ENCODE measurements around the gene CEACAM8. TPM values are rescaled to one million over a fixed set of nuclear protein-coding genes. Genes with fewer than 3 reads are reported as not detected.
"Not testable (repeated sequence)": the region's sequence is repeated elsewhere in the genome, so short reads cannot be mapped to it uniquely, and the experiment has no call there.

CEACAM8 gene
- total RNA-seq, 1 donor, result not detected

GRCh38 chr19:42554046-42554575 is 40.6 kb downstream of the CEACAM8 start:
- H4K20me1 ChIP-seq (ENCODE audit: insufficient read depth, low read length), result peaks cover 11% of the 10 kb centered on the region
- H3K9me3 ChIP-seq (ENCODE audit: low read depth, low read length), result peaks cover 2% of the 10 kb centered on the region
- peaks cover 43% of the 10 kb centered on the region for H3K27me3 ChIP-seq (ENCODE audit: insufficient read depth, low read length)
- no peak overlapping the region for H3K27ac ChIP-seq (ENCODE audit: low read depth, low read length)
- TF ChIP-seq CTCF (IDR thresholded peaks at IDR 0.05; ENCODE audit: extremely low read depth, low read depth, low read length), result no peak
- DNase-seq (ENCODE audit: insufficient read length, low spot score, missing footprints), result peak; percentile 65
- H3K79me2 ChIP-seq (ENCODE audit: insufficient read depth, low read length), result no peaks in the 10 kb centered on the region
- H3K4me3 ChIP-seq (ENCODE audit: insufficient read depth, low read length), result no peak overlapping the region
- H3K4me1 ChIP-seq (ENCODE audit: insufficient read depth, low read length), result no peaks in the 10 kb centered on the region
- H2AFZ ChIP-seq (ENCODE audit: low read length), result no peak overlapping the region
- H3K4me2 ChIP-seq (ENCODE audit: insufficient read depth, low read length), result no peak overlapping the region
- no peaks in the 10 kb centered on the region for H3K36me3 ChIP-seq (ENCODE audit: insufficient read depth, low read length)

- Histone ChIP-seq H3K27ac (ENCODE audit: low read depth, low read length) (no peak overlapping the region), H3K9me3 (ENCODE audit: low read depth, low read length) (peaks cover 2% of the 10 kb centered on the region), H2AFZ (ENCODE audit: low read length) (no peak overlapping the region), H4K20me1 (ENCODE audit: insufficient read depth, low read length) (peaks cover 11% of the 10 kb centered on the region), H3K27me3 (ENCODE audit: insufficient read depth, low read length) (peaks cover 40% of the 10 kb centered on the region), H3K4me1 (ENCODE audit: insufficient read depth, low read length) (no peaks in the 10 kb centered on the region), H3K36me3 (ENCODE audit: insufficient read depth, low read length) (no peaks in the 10 kb centered on the region), H3K4me2 (ENCODE audit: insufficient read depth, low read length) (no peak overlapping the region), H3K4me3 (ENCODE audit: insufficient read depth, low read length) (no peak overlapping the region), H3K79me2 (ENCODE audit: insufficient read depth, low read length) (no peaks in the 10 kb centered on the region)
- no peak for TF ChIP-seq CTCF (IDR thresholded peaks at IDR 0.05; ENCODE audit: extremely low read depth, low read depth, low read length)
- peak; percentile 82 for DNase-seq (ENCODE audit: insufficient read length, low spot score, missing footprints)
These were observed 41.3 kb downstream of the CEACAM8 start for GRCh38 chr19:42553292-42554045.

GRCh38 chr19:42552086-42553065 is 42.3 kb downstream of the CEACAM8 start:
- no peak for TF ChIP-seq CTCF (IDR thresholded peaks at IDR 0.05; ENCODE audit: extremely low read depth, low read depth, low read length)
- H3K27me3 ChIP-seq (ENCODE audit: insufficient read depth, low read length), result peaks cover 37% of the 10 kb centered on the region
- peaks cover 2% of the 10 kb centered on the region for H3K9me3 ChIP-seq (ENCODE audit: low read depth, low read length)
- no peak overlapping the region for H3K4me3 ChIP-seq (ENCODE audit: insufficient read depth, low read length)
- H3K79me2 ChIP-seq (ENCODE audit: insufficient read depth, low read length), result no peaks in the 10 kb centered on the region
- no peaks in the 10 kb centered on the region for H3K4me1 ChIP-seq (ENCODE audit: insufficient read depth, low read length)
- H3K4me2 ChIP-seq (ENCODE audit: insufficient read depth, low read length), result no peak overlapping the region
- no peaks in the 10 kb centered on the region for H3K36me3 ChIP-seq (ENCODE audit: insufficient read depth, low read length)
- H2AFZ ChIP-seq (ENCODE audit: low read length), result no peak overlapping the region
- peak; percentile 32 for DNase-seq (ENCODE audit: insufficient read length, low spot score, missing footprints)
- peaks cover 11% of the 10 kb centered on the region for H4K20me1 ChIP-seq (ENCODE audit: insufficient read depth, low read length)
- H3K27ac ChIP-seq (ENCODE audit: low read depth, low read length), result no peak overlapping the region

- not testable (repeated sequence) for H3K36me3 ChIP-seq (ENCODE audit: insufficient read depth, low read length); DNase-seq (ENCODE audit: insufficient read length, low spot score, missing footprints); H2AFZ ChIP-seq (ENCODE audit: low read length); H3K79me2 ChIP-seq (ENCODE audit: insufficient read depth, low read length); H3K4me1 ChIP-seq (ENCODE audit: insufficient read depth, low read length); H3K4me3 ChIP-seq (ENCODE audit: insufficient read depth, low read length); H3K4me2 ChIP-seq (ENCODE audit: insufficient read depth, low read length); H3K27ac ChIP-seq (ENCODE audit: low read depth, low read length); H3K9me3 ChIP-seq (ENCODE audit: low read depth, low read length)
- Histone ChIP-seq H3K27me3 (ENCODE audit: insufficient read depth, low read length) (peaks cover 38% of the 10 kb centered on the region), H4K20me1 (ENCODE audit: insufficient read depth, low read length) (peaks cover 11% of the 10 kb centered on the region)
These were observed 44.2 kb downstream of the CEACAM8 start for GRCh38 chr19:42550521-42550920.

GRCh38 chr19:42549067-42549466 is 45.7 kb downstream of the CEACAM8 start:
- not testable (repeated sequence) for H3K36me3 ChIP-seq (ENCODE audit: insufficient read depth, low read length); H3K27ac ChIP-seq (ENCODE audit: low read depth, low read length); H4K20me1 ChIP-seq (ENCODE audit: insufficient read depth, low read length); H3K9me3 ChIP-seq (ENCODE audit: low read depth, low read length); H2AFZ ChIP-seq (ENCODE audit: low read length); H3K4me1 ChIP-seq (ENCODE audit: insufficient read depth, low read length); H3K79me2 ChIP-seq (ENCODE audit: insufficient read depth, low read length); DNase-seq (ENCODE audit: insufficient read length, low spot score, missing footprints); H3K4me3 ChIP-seq (ENCODE audit: insufficient read depth, low read length); H3K4me2 ChIP-seq (ENCODE audit: insufficient read depth, low read length)
- H3K27me3 ChIP-seq (ENCODE audit: insufficient read depth, low read length), result peaks cover 26% of the 10 kb centered on the region
